OCI-LY3 (cell line): Measurements from ENCODE around the gene BRICD5.

Experiments
- EZH2phosphoT487 ChIP-seq: fragments of 200-600 bp; shearing (Covaris generic); IDR thresholded peaks from 2 replicates; pipeline ENCODE4 v1.6.1; 2018; ENCODE audit warnings: antibody characterized with exemption, mixed run types, low read depth
- TF ChIP-seq, protein P1 (sequence below): fragments of 200-600, 300-600 bp; sonication (generic); IDR thresholded peaks from 2 replicates; pipeline ENCODE4 v1.5.1; 2014; ENCODE audit warnings: antibody characterized with exemption, low read length, low read depth

DNA sequence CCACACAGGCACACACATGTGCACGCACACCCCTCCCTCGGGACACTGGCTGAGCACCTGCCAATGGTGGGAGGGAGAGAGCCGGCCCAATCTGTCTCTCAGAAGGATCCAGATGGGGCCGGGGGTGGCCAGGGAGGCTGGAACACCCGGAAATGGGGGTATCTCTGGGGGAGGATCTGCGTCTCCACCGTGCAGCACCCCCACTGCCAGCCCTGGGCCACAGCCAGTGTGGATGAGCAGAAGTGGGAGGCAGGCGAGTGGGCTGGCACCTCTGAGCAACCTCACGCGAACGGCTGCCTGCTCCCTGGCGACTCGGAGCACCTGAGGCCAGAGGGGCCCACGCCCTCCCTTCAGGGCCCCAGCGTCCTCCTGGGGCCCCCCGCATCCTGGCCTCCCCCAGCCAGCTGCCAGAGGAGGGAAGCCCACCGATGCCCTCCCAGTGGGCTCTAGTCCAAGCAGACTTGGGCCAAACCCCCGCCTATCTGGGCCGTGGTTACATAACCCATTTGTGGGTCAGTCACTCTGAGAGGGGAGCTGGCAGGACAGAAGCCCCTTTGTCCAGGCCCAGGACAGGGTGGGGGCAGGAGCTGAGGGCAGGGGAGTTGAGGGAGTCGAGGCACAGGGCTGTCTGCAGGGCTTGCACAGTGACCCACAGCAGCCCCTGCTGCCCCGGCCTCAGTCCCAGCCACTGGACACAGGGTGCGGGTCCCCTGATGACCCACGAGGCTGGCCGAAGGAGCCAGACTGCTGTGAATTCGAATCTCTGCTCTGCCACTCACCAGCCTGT, 19.8 kb downstream of the BRICD5 start:
- TF ChIP-seq, protein P1, sequence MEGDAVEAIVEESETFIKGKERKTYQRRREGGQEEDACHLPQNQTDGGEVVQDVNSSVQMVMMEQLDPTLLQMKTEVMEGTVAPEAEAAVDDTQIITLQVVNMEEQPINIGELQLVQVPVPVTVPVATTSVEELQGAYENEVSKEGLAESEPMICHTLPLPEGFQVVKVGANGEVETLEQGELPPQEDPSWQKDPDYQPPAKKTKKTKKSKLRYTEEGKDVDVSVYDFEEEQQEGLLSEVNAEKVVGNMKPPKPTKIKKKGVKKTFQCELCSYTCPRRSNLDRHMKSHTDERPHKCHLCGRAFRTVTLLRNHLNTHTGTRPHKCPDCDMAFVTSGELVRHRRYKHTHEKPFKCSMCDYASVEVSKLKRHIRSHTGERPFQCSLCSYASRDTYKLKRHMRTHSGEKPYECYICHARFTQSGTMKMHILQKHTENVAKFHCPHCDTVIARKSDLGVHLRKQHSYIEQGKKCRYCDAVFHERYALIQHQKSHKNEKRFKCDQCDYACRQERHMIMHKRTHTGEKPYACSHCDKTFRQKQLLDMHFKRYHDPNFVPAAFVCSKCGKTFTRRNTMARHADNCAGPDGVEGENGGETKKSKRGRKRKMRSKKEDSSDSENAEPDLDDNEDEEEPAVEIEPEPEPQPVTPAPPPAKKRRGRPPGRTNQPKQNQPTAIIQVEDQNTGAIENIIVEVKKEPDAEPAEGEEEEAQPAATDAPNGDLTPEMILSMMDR = no peak
- no peak for TF ChIP-seq EZH2phosphoT487
